SK-N-MC (cell line): Measurements from ENCODE around the gene TSPAN16.
"Not testable (repeated sequence)": the region's sequence is repeated elsewhere in the genome, so short reads cannot be mapped to it uniquely, and the experiment has no call there.

Experiments used
- DNase-seq: peaks from one replicate; pipeline ENCODE4 v3.0.0-alpha.2; 2011; ENCODE audit warnings: low read depth, low spot score
- H3K27ac ChIP-seq: fragments of 200-600 bp; sonication (generic); 2 replicates; pipeline ENCODE4 v1.5.1; 2016; ENCODE audit warnings: mixed run types
- H3K36me3 ChIP-seq: fragments of 200-600 bp; sonication (generic); 2 replicates; pipeline ENCODE4 v1.6.1; 2017; ENCODE audit warnings: antibody characterized with exemption, low read length, mixed read lengths; ENCODE audit not compliant: insufficient read depth
- H3K4me3 ChIP-seq: fragments of 200-600 bp; sonication (generic); 2 replicates; pipeline ENCODE4 v1.5.1; 2016
- H3K9ac ChIP-seq: fragments of 200-600 bp; sonication (generic); 2 replicates; pipeline ENCODE4 v1.8.0; 2017; ENCODE audit warnings: mixed run types, mixed read lengths; ENCODE audit not compliant: insufficient read length
- H3K9me3 ChIP-seq: fragments of 200-600 bp; sonication (generic); 2 replicates; pipeline ENCODE4 v1.6.1; 2017; ENCODE audit warnings: low read depth, mild to moderate bottlenecking, antibody characterized with exemption, low read length, moderate library complexity, mixed read lengths
- EZH2 ChIP-seq: fragments of 200-600 bp; sonication (generic); IDR thresholded peaks from one replicate; pipeline ENCODE4 v1.6.1; 2017; ENCODE audit warnings: antibody characterized with exemption
- FOXP2 ChIP-seq: optimal IDR thresholded peaks from 2 replicates; pipeline ENCODE3; 2011; ENCODE audit warnings: mild to moderate bottlenecking, moderate library complexity; ENCODE audit not compliant: insufficient read depth; ENCODE audit errors: extremely low read length, control extremely low read depth
- POLR2AphosphoS5 ChIP-seq: IDR thresholded peaks from 2 replicates; pipeline ENCODE4 v1.6.1; 2012; ENCODE audit warnings: mild to moderate bottlenecking, low read depth, low read length, borderline replicate concordance

Gene TSPAN16

DNA sequence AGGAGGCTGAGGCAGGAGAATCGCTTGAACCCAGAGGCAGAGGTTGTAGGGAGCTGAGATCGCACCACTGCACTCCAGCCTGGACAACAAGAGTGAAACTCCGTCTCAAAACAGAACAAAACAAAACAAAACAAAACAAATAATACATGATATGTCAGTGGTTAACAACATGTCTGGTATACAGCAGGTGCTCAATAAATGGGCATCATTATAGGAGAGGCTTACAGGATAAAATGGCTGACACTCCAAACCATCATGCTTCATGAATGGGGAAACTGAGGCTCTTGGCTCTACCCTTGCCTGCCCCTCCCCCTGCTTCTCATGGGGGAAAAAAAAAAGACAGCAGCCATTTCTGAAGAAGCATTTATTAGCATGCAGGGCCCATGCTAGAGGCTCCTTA is 46.5 kb downstream of the TSPAN16 start:
- H3K9me3 ChIP-seq, result no peaks in the 10 kb centered on the region
- H3K4me3 ChIP-seq, result no peak overlapping the region
- no peak overlapping the region for H3K27ac ChIP-seq
- no peak overlapping the region for H3K9ac ChIP-seq
- H3K36me3 ChIP-seq, result peaks cover 5% of the 10 kb centered on the region; the same call in 1 of the 2 replicates
- no peak for TF ChIP-seq FOXP2
- TF ChIP-seq POLR2AphosphoS5, result no peak
- no peak for TF ChIP-seq EZH2
- no peak for DNase-seq

DNA sequence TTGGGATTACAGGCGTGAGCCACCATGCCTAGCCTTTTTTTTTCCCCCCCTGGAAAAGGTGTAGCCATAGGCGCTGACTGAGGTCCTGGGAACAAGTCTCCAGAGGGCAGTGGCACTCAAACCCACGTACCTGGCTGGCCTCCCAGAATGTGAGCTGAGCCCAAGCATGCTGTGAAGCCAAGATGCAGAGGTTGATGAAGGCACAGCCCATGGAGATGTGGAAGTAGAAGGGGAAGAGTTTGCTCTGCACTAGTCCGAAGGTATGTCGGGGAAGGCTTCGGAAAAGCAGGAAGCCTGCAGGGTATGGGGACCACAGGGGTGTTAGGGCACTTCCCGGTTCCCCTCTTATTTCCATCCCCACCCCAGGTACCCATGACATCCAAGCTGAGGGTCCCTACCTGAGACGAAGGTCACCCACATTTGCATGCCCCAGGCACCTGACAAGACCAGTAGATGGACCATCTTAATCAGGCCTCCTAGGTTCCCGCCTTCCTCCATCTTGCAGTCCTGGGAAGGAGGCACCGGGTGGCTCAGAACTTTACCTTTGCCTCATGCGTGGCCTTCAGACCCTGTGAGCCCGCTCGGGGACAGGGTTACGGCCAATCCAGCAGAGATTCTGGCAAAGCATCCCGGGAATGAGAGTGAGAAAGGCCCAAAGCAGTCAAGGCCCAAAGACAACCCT is 49.3 kb downstream of the TSPAN16 start:
- Histone ChIP-seq H3K27ac (no peak overlapping the region), H3K9me3 (no peaks in the 10 kb centered on the region), H3K4me3 (peak overlapping the region; percentile 97), H3K9ac (peak overlapping the region; percentile 82), H3K36me3 (peaks cover 5% of the 10 kb centered on the region; the same call in 1 of the 2 replicates)
- no peak for DNase-seq
- TF ChIP-seq EZH2 (no peak), FOXP2 (no peak), POLR2AphosphoS5 (no peak)

DNA sequence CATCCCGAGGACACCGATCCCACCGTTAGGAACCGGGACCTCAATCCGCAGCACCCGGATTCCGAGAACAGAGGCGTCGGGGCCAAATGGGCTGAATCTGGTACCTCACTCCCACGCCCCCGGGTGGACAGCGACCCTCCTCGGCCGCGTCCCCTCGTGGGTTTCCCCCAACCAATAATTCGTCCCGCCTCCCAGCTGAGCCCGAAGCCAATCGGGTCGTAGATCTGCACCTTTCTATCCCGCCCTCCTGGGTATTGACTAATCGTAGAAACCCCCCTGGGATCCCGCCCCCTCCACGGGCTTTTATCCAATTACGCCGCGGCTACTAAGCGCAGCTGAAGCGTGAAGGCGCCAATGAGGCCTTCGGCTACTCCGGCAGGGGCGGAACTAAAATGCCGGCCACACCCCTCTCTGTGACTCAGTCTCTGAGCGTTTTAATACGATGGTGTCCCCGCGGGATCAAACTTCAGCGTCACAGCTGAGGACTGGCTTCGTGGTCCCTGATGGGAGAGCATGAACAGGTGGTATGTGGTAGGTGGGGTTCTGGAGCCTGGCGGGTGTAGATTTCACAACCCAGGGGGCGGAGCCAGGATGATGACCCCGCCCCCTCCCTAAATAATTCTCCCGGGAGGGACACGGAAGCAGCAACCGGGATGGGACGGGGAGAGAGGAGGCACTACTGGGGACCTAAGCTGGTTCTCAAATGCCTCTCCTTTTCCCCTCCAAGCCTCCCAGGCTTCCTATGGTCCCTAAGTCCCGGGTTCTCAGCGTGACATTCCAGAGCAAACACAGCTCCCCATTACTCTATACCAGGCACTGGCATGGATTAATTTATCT is 50.4 kb downstream of the TSPAN16 start, which contains the start of the genes CCDC159 and TMEM205:
CCDC159 (plus strand) TSS at position 416 of the 837 bp plus-strand sequence; CDS start at position 504, 88 bp downstream.
TMEM205 (minus strand) TSS at position 165 of the 837 bp plus-strand sequence. CDS start 649 bp downstream, outside the sequence.
- peak within 1 kb of the TSS; percentile 78; the same call in 1 of the 2 replicates for H3K27ac ChIP-seq
- peak; percentile 99 for DNase-seq
- H3K36me3 ChIP-seq, result peaks cover 4% of the 10 kb centered on the region; the same call in 1 of the 2 replicates
- no peaks in the 10 kb centered on the region for H3K9me3 ChIP-seq
- H3K4me3 ChIP-seq, result peak within 1 kb of the TSS; percentile 97
- TF ChIP-seq FOXP2, result peak; percentile 29
- TF ChIP-seq EZH2, result no peak
- TF ChIP-seq POLR2AphosphoS5, result peak; percentile 53
- peak within 1 kb of the TSS; percentile 82 for H3K9ac ChIP-seq

DNA sequence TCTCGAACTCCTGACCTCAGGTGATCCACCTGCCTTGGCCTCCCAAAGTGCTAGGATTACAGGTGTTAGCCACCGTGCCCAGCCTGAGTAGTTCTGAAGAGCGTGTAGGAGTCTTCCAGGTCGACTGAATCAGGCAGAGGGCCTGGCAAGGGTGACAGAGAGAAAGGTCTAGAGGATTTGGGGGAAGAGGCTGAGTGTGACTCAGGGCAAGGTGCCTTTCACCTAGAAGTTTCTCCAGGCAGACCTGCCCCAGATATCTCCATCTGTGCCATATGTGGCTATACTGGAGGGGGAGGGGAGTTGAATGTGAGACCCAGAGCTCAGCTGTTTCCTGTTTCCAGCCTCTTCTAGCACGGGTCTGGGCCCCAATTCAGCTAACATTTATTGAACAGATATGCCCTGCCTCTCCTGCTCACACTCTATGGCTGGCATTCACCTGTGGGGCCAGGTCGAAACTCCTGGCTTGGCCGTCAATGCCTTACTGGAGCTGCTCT is 51.6 kb downstream of the TSPAN16 start:
- Histone ChIP-seq H3K27ac (no peak overlapping the region), H3K4me3 (no peak overlapping the region), H3K36me3 (no peaks in the 10 kb centered on the region), H3K9ac (no peak overlapping the region), H3K9me3 (no peaks in the 10 kb centered on the region)
- no peak for TF ChIP-seq FOXP2
- TF ChIP-seq POLR2AphosphoS5, result no peak
- no peak for TF ChIP-seq EZH2
- DNase-seq, result no peak

DNA sequence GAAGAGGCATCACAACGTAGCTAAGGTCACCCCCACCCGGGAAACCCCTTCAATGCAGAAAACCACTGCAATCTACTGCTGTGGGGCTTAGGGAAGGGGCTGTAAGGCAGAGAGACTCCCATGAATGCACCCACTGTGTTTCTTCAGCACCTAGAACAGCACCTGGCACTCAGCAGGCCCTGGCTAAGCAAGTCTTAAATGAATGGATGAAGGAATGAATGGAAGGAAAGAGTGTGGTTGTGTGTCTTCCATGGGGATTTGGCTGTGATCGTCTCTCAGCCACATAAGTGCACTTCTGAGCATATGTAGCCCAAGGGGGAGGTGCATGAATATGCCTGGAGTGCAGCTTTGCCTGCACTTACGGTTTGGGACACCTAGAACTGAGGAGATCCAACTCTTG is 53.2 kb downstream of the TSPAN16 start:
- Histone ChIP-seq H3K9ac (no peak overlapping the region), H3K27ac (no peak overlapping the region), H3K36me3 (no peaks in the 10 kb centered on the region), H3K4me3 (no peak overlapping the region), H3K9me3 (no peaks in the 10 kb centered on the region)
- no peak for TF ChIP-seq POLR2AphosphoS5
- DNase-seq, result no peak

DNA sequence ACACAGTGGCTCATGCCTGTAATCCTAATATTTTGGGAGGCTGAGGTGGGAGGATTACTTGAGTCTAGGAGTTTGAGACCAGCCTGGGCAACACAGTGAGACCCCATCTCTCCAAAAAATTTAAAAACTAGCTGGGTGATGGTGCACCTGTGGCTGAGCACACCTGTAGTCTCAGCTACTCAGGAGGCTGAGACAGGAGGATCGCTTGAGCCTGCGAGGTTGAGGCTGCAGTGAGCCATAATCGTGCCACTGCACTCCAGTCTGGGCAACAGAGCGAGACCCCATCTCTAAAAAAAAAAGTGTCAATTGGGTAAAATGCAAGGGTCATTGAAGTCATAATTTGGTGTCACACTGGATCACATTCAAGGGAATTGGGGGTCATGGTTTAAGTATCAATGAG is 58.1 kb downstream of the TSPAN16 start:
- not testable (repeated sequence) for H3K36me3 ChIP-seq, H3K4me3 ChIP-seq, H3K9ac ChIP-seq, DNase-seq, H3K27ac ChIP-seq, H3K9me3 ChIP-seq

DNA sequence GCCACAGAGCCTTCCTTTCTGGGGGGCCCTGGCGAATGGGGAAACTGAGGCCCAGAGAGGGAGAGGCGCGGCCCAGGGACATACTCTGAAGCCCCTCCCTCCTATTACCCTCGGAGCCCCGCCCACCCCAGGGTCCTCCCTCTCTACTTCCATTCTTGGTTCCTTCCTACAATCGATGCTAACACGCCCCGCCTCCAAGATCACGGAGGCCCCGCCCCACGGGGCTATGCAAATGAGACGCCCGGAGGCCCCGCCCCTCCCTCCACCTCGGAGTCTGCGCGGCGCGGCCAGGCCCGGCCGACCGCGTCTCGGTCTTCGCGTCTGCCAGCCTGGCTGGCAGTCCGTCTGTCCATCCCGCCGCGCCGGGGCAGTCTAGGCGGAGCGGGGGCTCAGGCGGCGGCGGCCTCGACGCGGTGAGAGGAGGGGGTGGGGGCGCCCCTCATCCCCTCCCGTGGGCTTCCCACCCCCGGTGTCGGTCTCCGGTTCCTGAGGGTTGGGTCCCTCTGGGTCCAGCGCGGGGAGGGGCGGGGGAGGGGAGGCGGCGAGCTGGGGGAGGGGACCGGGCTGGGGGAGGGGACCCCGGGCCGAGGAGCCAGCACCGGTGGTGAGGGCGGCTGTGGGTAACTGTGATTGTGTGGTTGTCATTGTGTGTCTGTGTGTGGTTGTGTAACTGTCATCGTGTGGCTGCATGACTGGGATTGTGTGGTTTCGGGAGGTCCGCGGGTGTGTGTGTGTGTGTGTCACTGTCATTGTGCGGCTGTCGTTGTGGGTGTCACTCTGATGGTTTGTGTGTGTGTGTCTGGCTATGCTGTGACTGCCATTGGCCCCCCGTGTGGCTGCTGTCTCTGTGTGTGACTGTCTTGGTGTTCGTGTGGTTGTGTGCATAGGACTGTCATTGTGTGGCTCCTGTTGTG is 59.5 kb downstream of the TSPAN16 start, which contains the start of gene PLPPR2:
PLPPR2 (plus strand) TSS at position 273 of the 914 bp plus-strand sequence. CDS start 2,242 bp downstream, outside the sequence.
- H3K27ac ChIP-seq, result no peak within 1 kb of the TSS
- peak within 1 kb of the TSS; percentile 71 for H3K9ac ChIP-seq
- H3K9me3 ChIP-seq, result no peaks in the 10 kb centered on the region
- no peaks in the 10 kb centered on the region for H3K36me3 ChIP-seq
- no peak for DNase-seq
- peak within 1 kb of the TSS; percentile 84 for H3K4me3 ChIP-seq
- TF ChIP-seq POLR2AphosphoS5, result peak; percentile 72
- no peak for TF ChIP-seq EZH2
- TF ChIP-seq FOXP2, result no peak

DNA sequence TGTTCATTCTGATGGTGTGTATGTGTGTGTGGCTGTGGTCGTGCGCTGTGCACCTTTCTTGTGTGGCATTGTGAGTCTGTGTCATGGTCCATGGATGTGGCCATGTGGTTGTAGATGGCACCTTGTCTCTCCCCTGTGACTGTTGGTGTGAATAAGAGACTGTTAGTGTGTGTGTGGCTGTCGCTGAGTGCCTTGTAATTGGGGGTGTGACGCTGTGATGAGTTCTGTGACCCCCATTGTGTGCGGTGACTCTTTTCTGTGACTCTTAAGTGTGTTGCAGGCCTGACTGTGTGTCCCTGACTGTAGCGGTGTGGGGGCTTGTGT is 60.1 kb downstream of the TSPAN16 start:
- no peaks in the 10 kb centered on the region for H3K36me3 ChIP-seq
- H3K4me3 ChIP-seq, result peak overlapping the region; percentile 84
- H3K9me3 ChIP-seq, result no peaks in the 10 kb centered on the region
- TF ChIP-seq POLR2AphosphoS5 (no peak), FOXP2 (no peak), EZH2 (no peak)
- no peak overlapping the region for H3K27ac ChIP-seq
- DNase-seq, result no peak
- H3K9ac ChIP-seq, result no peak overlapping the region
